Peyer's patch (tissue), 4 donors: ENCODE measurements around the gene REEP2.

Experiments used
- CTCF ChIP-seq, 6 experiments: fragments of 450-650 bp in 4 of 6; fragments of 200-600 bp in 2 of 6; sonication (generic) in 1 of 6; IDR thresholded peaks; one replicate each; pipeline ENCODE4 v1.5.1; 2017 to 2019; ENCODE audit warnings: antibody characterized with exemption in 6 of 6, mild to moderate bottlenecking in 3 of 6, moderate library complexity in 1 of 6
- POLR2A ChIP-seq, 2 donors: fragments of 450-650 bp; IDR thresholded peaks; one replicate each; pipeline ENCODE4 v1.5.1; 2017; ENCODE audit warnings: antibody characterized with exemption in 2 of 2, mild to moderate bottlenecking in 2 of 2, moderate library complexity in 2 of 2

- TF ChIP-seq CTCF (IDR thresholded peaks at IDR 0.05) (no peak), POLR2A (IDR thresholded peaks at IDR 0.05) (no peak)
Observed at GRCh38 chr5:138472353-138472752, 33.5 kb downstream of the REEP2 start.
